Measurements from ENCODE around the gene SLC22A1.

Gene SLC22A1

GRCh38 chr6:160078883-160079685 lies 42.5 kb upstream of the SLC22A1 start:
- no peak for TF ChIP-seq SIN3A (IDR thresholded peaks at IDR 0.05; ENCODE audit: borderline replicate concordance, insufficient read depth, low read length)
- TF ChIP-seq REST (IDR thresholded peaks at IDR 0.05; ENCODE audit: insufficient read depth in 1 of 2, low read depth in 2 of 2, low read length in 2 of 2) = no peak
- TF ChIP-seq FOXP2 (optimal IDR thresholded peaks at IDR 0.05; ENCODE audit: borderline replicate concordance, extremely low read depth, extremely low read length, insufficient read depth) = no peak
- no peak for TF ChIP-seq TAF1 (IDR thresholded peaks at IDR 0.05; ENCODE audit: borderline replicate concordance, insufficient read depth, low read length)
- no peak for TF ChIP-seq POLR2AphosphoS5 (IDR thresholded peaks at IDR 0.05; ENCODE audit: low read depth, low read length)

- no peak for TF ChIP-seq SIN3A (IDR thresholded peaks at IDR 0.05; ENCODE audit: borderline replicate concordance, insufficient read depth, low read length)
- no peak for TF ChIP-seq FOXP2 (optimal IDR thresholded peaks at IDR 0.05; ENCODE audit: borderline replicate concordance, extremely low read depth, extremely low read length, insufficient read depth)
- TF ChIP-seq POLR2AphosphoS5 (IDR thresholded peaks at IDR 0.05; ENCODE audit: low read depth, low read length) = no peak
- TF ChIP-seq TAF1 (IDR thresholded peaks at IDR 0.05; ENCODE audit: borderline replicate concordance, insufficient read depth, low read length) = no peak
- no peak for TF ChIP-seq REST (IDR thresholded peaks at IDR 0.05; ENCODE audit: insufficient read depth in 1 of 2, low read depth in 2 of 2, low read length in 2 of 2)
Observed at GRCh38 chr6:160079686-160080043, 42.0 kb upstream of the SLC22A1 start.

- TF ChIP-seq SIN3A (IDR thresholded peaks at IDR 0.05; ENCODE audit: borderline replicate concordance, insufficient read depth, low read length) (no peak), FOXP2 (optimal IDR thresholded peaks at IDR 0.05; ENCODE audit: borderline replicate concordance, extremely low read depth, extremely low read length, insufficient read depth) (no peak), POLR2AphosphoS5 (IDR thresholded peaks at IDR 0.05; ENCODE audit: low read depth, low read length) (no peak), TAF1 (IDR thresholded peaks at IDR 0.05; ENCODE audit: borderline replicate concordance, insufficient read depth, low read length) (no peak), REST (IDR thresholded peaks at IDR 0.05; ENCODE audit: insufficient read depth in 1 of 2, low read depth in 2 of 2, low read length in 2 of 2) (no peak)
Observed at GRCh38 chr6:160080097-160080496, 41.5 kb upstream of the SLC22A1 start.

GRCh38 chr6:160081398-160081797 lies 40.2 kb upstream of the SLC22A1 start:
- no peak for TF ChIP-seq TAF1 (IDR thresholded peaks at IDR 0.05; ENCODE audit: borderline replicate concordance, insufficient read depth, low read length)
- no peak for TF ChIP-seq POLR2AphosphoS5 (IDR thresholded peaks at IDR 0.05; ENCODE audit: low read depth, low read length)
- no peak for TF ChIP-seq REST (IDR thresholded peaks at IDR 0.05; ENCODE audit: insufficient read depth in 1 of 2, low read depth in 2 of 2, low read length in 2 of 2)
- TF ChIP-seq FOXP2 (optimal IDR thresholded peaks at IDR 0.05; ENCODE audit: borderline replicate concordance, extremely low read depth, extremely low read length, insufficient read depth) = no peak
